Stimulated activated CD8-positive, alpha-beta memory T cell treated with anti-CD3 and anti-CD28 coated beads, Interleukin-4, amount 100 ng/mL, for 24 hours (primary cell): ENCODE results near the gene CAMSAP2.

Experiments used
- DNase-seq: peaks from one replicate; pipeline ENCODE4 v3.0.0-alpha.2; 2020; ENCODE audit warnings: low read depth

The CAMSAP2 gene

GRCh38 chr1:200877839-200878551, 139.3 kb downstream of the CAMSAP2 start:
- DNase-seq: peak; percentile 40

GRCh38 chr1:200880212-200880611, 141.5 kb downstream of the CAMSAP2 start:
- DNase-seq: no peak

- no peak for DNase-seq
These were observed 144.4 kb downstream of the CAMSAP2 start for GRCh38 chr1:200883118-200883517.

GRCh38 chr1:200885623-200886402, 147.1 kb downstream of the CAMSAP2 start:
- DNase-seq: no peak

- no peak for DNase-seq
These were observed 147.9 kb downstream of the CAMSAP2 start for GRCh38 chr1:200886594-200886993.

GRCh38 chr1:200887036-200887435, 148.3 kb downstream of the CAMSAP2 start:
- DNase-seq: no peak

GRCh38 chr1:200887772-200888348, 149.2 kb downstream of the CAMSAP2 start:
- no peak for DNase-seq

- peak; percentile 52 for DNase-seq
These were observed 149.7 kb downstream of the CAMSAP2 start for GRCh38 chr1:200888349-200888838.

GRCh38 chr1:200889571-200889970, 150.9 kb downstream of the CAMSAP2 start:
- DNase-seq: no peak

- DNase-seq: no peak
These were observed 151.3 kb downstream of the CAMSAP2 start for GRCh38 chr1:200890027-200890426.

- DNase-seq: no peak
These were observed 152.4 kb downstream of the CAMSAP2 start for GRCh38 chr1:200890818-200891773.

- no peak for DNase-seq
These were observed 153.1 kb downstream of the CAMSAP2 start for GRCh38 chr1:200891774-200892157.

GRCh38 chr1:200892546-200892945, 153.9 kb downstream of the CAMSAP2 start:
- no peak for DNase-seq

- no peak for DNase-seq
These were observed 154.3 kb downstream of the CAMSAP2 start for GRCh38 chr1:200892958-200893357.

- DNase-seq: no peak
These were observed 154.8 kb downstream of the CAMSAP2 start for GRCh38 chr1:200893411-200893901.

GRCh38 chr1:200894712-200895442, 156.2 kb downstream of the CAMSAP2 start, which contains the start of gene INAVA:
Gene INAVA (plus strand): TSS chr1:200894900. CDS start chr1:200898401, 3,501 bp downstream.
- no peak for DNase-seq

- DNase-seq: no peak
These were observed 156.7 kb downstream of the CAMSAP2 start for GRCh38 chr1:200895443-200895789.

GRCh38 chr1:200895801-200896530, 157.3 kb downstream of the CAMSAP2 start:
- DNase-seq: no peak

GRCh38 chr1:200896531-200897196, 158.0 kb downstream of the CAMSAP2 start:
- no peak for DNase-seq

GRCh38 chr1:200897259-200897658, 158.6 kb downstream of the CAMSAP2 start:
- DNase-seq: no peak
